ENCODE results near the gene ROPN1L. TPM values are rescaled to one million over a fixed set of nuclear protein-coding genes. Genes with fewer than 3 reads are reported as not detected.
"Not testable (repeated sequence)": the region's sequence is repeated elsewhere in the genome, so short reads cannot be mapped to it uniquely, and the experiment has no call there.

The ROPN1L gene
- total and polyA plus RNA-seq, 10 of the 15 experiments (the other 5 are each of a cell fraction or from before 2014, with no cell fraction given): 0.07 to 0.38 (median 0.22) TPM; not detected in 6

- ChIA-PET CTCF (interaction anchor here (0.6 kb wide), 1 partner anchor 14 kb away, joined by 3 read pairs; no protein-coding TSS in a partner anchor), SMC1A (ENCODE audit: uncharacterized antibody, unreplicated experiment) (interaction anchor here (1.0 kb wide), 3 partner anchors 9 to 133 kb away, joined by 3 read pairs; no protein-coding TSS in a partner anchor)
Observed at GRCh38 chr5:10494497-10494896, 52.8 kb downstream of the ROPN1L start.

GRCh38 chr5:10497554-10497953, 55.9 kb downstream of the ROPN1L start:
- H3K27me3 ChIP-seq (replicated peaks in 1 of 2; ENCODE audit: control insufficient read depth in 2 of 2, insufficient read depth in 2 of 2, low read length in 1 of 2): no peaks in the 10 kb centered on the region
- peaks cover 8% of the 10 kb centered on the region for H3K9me3 ChIP-seq (replicated peaks; ENCODE audit: control insufficient read depth, insufficient read depth, low read length)
- ChIA-PET SMC1A (ENCODE audit: uncharacterized antibody, unreplicated experiment) (no interaction called here), POLR2A (no interaction called here), RAD21 (ENCODE audit: unreplicated experiment) (no interaction called here), CTCF (interaction anchor here (0.6 kb wide), 1 partner anchor 301 kb away, joined by 3 read pairs; no protein-coding TSS in a partner anchor)
- intact Hi-C loops (cut with micrococcal nuclease; ENCODE audit: unreplicated experiment): no loop called here
- TF ChIP-seq PAX8 (IDR thresholded peaks at IDR 0.05) (no peak), JUND (IDR thresholded peaks at IDR 0.05; ENCODE audit: low read depth, low read length) (no peak), SIX5 (IDR thresholded peaks at IDR 0.05; ENCODE audit: low read depth, low read length, severe bottlenecking) (no peak), BACH1 (IDR thresholded peaks at IDR 0.05; ENCODE audit: borderline replicate concordance) (no peak), SMAD5 (IDR thresholded peaks at IDR 0.05; ENCODE audit: low read depth) (no peak), KDM1A (IDR thresholded peaks at IDR 0.05; ENCODE audit: borderline replicate concordance) (no peak), IRF3 (IDR thresholded peaks at IDR 0.05) (no peak)
- H4K20me1 ChIP-seq (ENCODE audit: control insufficient read depth, insufficient read depth): no peaks in the 10 kb centered on the region
- FAIRE-seq (no peak), ATAC-seq (no peak), DNase-seq (ENCODE audit: low read depth, low spot score) (no peak)
- H3K4me2 ChIP-seq (ENCODE audit: control insufficient read depth, insufficient read depth): no peak overlapping the region
- no peaks in the 10 kb centered on the region for H3K36me3 ChIP-seq (ENCODE audit: control insufficient read depth in 2 of 2, insufficient read depth in 2 of 2, low read length in 1 of 2)
- H3K27ac ChIP-seq (ENCODE audit: control insufficient read depth, insufficient read depth): no peak overlapping the region
- H3K4me1 ChIP-seq (ENCODE audit: control insufficient read depth, insufficient read depth, low read length): peaks cover 16% of the 10 kb centered on the region
- H3K9ac ChIP-seq (ENCODE audit: control insufficient read depth, insufficient read depth, low read length): no peak overlapping the region
- no peaks in the 10 kb centered on the region for H3K79me2 ChIP-seq (ENCODE audit: control insufficient read depth, insufficient read depth, low read length)
- no TSS peak for BruUV-seq (replicated peaks)
- in situ Hi-C loops (cut with MboI): no loop called here
- no peak overlapping the region for H2AFZ ChIP-seq (ENCODE audit: control insufficient read depth, low read depth, low read length)
- 65% methylated on average over 5 of the region's 5 CpGs for WGBS (ENCODE audit: insufficient coverage, insufficient replicate concordance, low lambda C conversion rate, missing lambda C conversion rate)
- no peak overlapping the region for H3K4me3 ChIP-seq

More at GRCh38 chr5:10494497-10494896, 52.8 kb downstream of the ROPN1L start:
- BruUV-seq (replicated peaks); ATAC-seq; FAIRE-seq; H3K27ac ChIP-seq (ENCODE audit: control insufficient read depth, insufficient read depth); H3K4me2 ChIP-seq (ENCODE audit: control insufficient read depth, insufficient read depth); H3K9me3 ChIP-seq (replicated peaks; ENCODE audit: control insufficient read depth, insufficient read depth, low read length); H3K27me3 ChIP-seq (replicated peaks in 1 of 2; ENCODE audit: control insufficient read depth in 2 of 2, insufficient read depth in 2 of 2, low read length in 1 of 2); H2AFZ ChIP-seq (ENCODE audit: control insufficient read depth, low read depth, low read length); H3K9ac ChIP-seq (ENCODE audit: control insufficient read depth, insufficient read depth, low read length); H3K4me3 ChIP-seq; RAD21 ChIA-PET (ENCODE audit: unreplicated experiment); DNase-seq (ENCODE audit: low read depth, low spot score); H3K36me3 ChIP-seq (ENCODE audit: control insufficient read depth in 2 of 2, insufficient read depth in 2 of 2, low read length in 1 of 2); in situ Hi-C loops (cut with MboI); H4K20me1 ChIP-seq (ENCODE audit: control insufficient read depth, insufficient read depth); H3K79me2 ChIP-seq (ENCODE audit: control insufficient read depth, insufficient read depth, low read length): not testable (repeated sequence)
- intact Hi-C loops (cut with micrococcal nuclease; ENCODE audit: unreplicated experiment): loop anchor here (5.0 kb wide), 1 partner anchor 68 kb away; the partner anchor contains the start of gene ANKRD33B
- WGBS (ENCODE audit: insufficient coverage, insufficient replicate concordance, low lambda C conversion rate, missing lambda C conversion rate): 86% methylated on average over 6 of the region's 6 CpGs
- POLR2A ChIA-PET: interaction anchor here (0.7 kb wide), 1 partner anchor 25 kb away, joined by 3 read pairs; no protein-coding TSS in a partner anchor
- peaks cover 26% of the 10 kb centered on the region for H3K4me1 ChIP-seq (ENCODE audit: control insufficient read depth, insufficient read depth, low read length)

Measured in GM12878 (cell line).